Measurements from ENCODE around the gene PARD3.
"Not testable (repeated sequence)": the region's sequence is repeated elsewhere in the genome, so short reads cannot be mapped to it uniquely, and the experiment has no call there.

Gene PARD3

GRCh38 chr10:34797155-34797554, 17.9 kb downstream of the PARD3 start:
- H3K4me2 ChIP-seq (ENCODE audit: low read length) = no peak overlapping the region
- TF ChIP-seq CTCF (IDR thresholded peaks at IDR 0.05; ENCODE audit: low read depth, low read length, poor library complexity, severe bottlenecking) (no peak), EZH2phosphoT487 (IDR thresholded peaks at IDR 0.05; ENCODE audit: borderline replicate concordance, low read length) (no peak)
- no peaks in the 10 kb centered on the region for H3K36me3 ChIP-seq (ENCODE audit: control insufficient read depth, low read length)
- H3K27ac ChIP-seq (ENCODE audit: low read depth, low read length) = no peak overlapping the region
- no peak overlapping the region for H3K4me3 ChIP-seq (ENCODE audit: low read length)
- H3K4me1 ChIP-seq (ENCODE audit: control insufficient read depth, low read length) = no peaks in the 10 kb centered on the region
- H3F3A ChIP-seq (ENCODE audit: control insufficient read depth, insufficient read depth) = no peaks in the 10 kb centered on the region
- H3K27me3 ChIP-seq (ENCODE audit: control insufficient read depth, low read length) = no peaks in the 10 kb centered on the region
- H4K20me1 ChIP-seq (ENCODE audit: control insufficient read depth, insufficient read depth, low read depth, low read length) = no peaks in the 10 kb centered on the region
- no peaks in the 10 kb centered on the region for H3K79me2 ChIP-seq (ENCODE audit: control insufficient read depth, low read length)
- no peaks in the 10 kb centered on the region for H3K9me2 ChIP-seq (replicated peaks; ENCODE audit: control insufficient read depth, low read length)
- no peaks in the 10 kb centered on the region for H3K9me3 ChIP-seq (ENCODE audit: control insufficient read depth, insufficient read depth, low read length)

GRCh38 chr10:34796133-34796532, 19.0 kb downstream of the PARD3 start:
- Histone ChIP-seq H3K9me3 (ENCODE audit: control insufficient read depth, insufficient read depth, low read length) (no peaks in the 10 kb centered on the region), H3F3A (ENCODE audit: control insufficient read depth, insufficient read depth) (no peaks in the 10 kb centered on the region), H3K36me3 (ENCODE audit: control insufficient read depth, low read length) (no peaks in the 10 kb centered on the region), H3K27ac (ENCODE audit: low read depth, low read length) (no peak overlapping the region), H3K27me3 (ENCODE audit: control insufficient read depth, low read length) (no peaks in the 10 kb centered on the region), H3K79me2 (ENCODE audit: control insufficient read depth, low read length) (no peaks in the 10 kb centered on the region), H4K20me1 (ENCODE audit: control insufficient read depth, insufficient read depth, low read depth, low read length) (no peaks in the 10 kb centered on the region), H3K4me1 (ENCODE audit: control insufficient read depth, low read length) (no peaks in the 10 kb centered on the region), H3K9me2 (replicated peaks; ENCODE audit: control insufficient read depth, low read length) (no peaks in the 10 kb centered on the region), H3K4me2 (ENCODE audit: low read length) (no peak overlapping the region), H3K4me3 (ENCODE audit: low read length) (no peak overlapping the region)
- TF ChIP-seq CTCF (IDR thresholded peaks at IDR 0.05; ENCODE audit: low read depth, low read length, poor library complexity, severe bottlenecking) (no peak), EZH2phosphoT487 (IDR thresholded peaks at IDR 0.05; ENCODE audit: borderline replicate concordance, low read length) (no peak)

- H3K4me2 ChIP-seq (ENCODE audit: low read length) = no peak overlapping the region
- H3K9me2 ChIP-seq (replicated peaks; ENCODE audit: control insufficient read depth, low read length) = no peaks in the 10 kb centered on the region
- no peaks in the 10 kb centered on the region for H3F3A ChIP-seq (ENCODE audit: control insufficient read depth, insufficient read depth)
- H3K9me3 ChIP-seq (ENCODE audit: control insufficient read depth, insufficient read depth, low read length) = no peaks in the 10 kb centered on the region
- no peaks in the 10 kb centered on the region for H4K20me1 ChIP-seq (ENCODE audit: control insufficient read depth, insufficient read depth, low read depth, low read length)
- TF ChIP-seq CTCF (IDR thresholded peaks at IDR 0.05; ENCODE audit: low read depth, low read length, poor library complexity, severe bottlenecking) = no peak
- no peak for TF ChIP-seq EZH2phosphoT487 (IDR thresholded peaks at IDR 0.05; ENCODE audit: borderline replicate concordance, low read length)
- no peaks in the 10 kb centered on the region for H3K27me3 ChIP-seq (ENCODE audit: control insufficient read depth, low read length)
- no peaks in the 10 kb centered on the region for H3K4me1 ChIP-seq (ENCODE audit: control insufficient read depth, low read length)
- H3K4me3 ChIP-seq (ENCODE audit: low read length) = no peak overlapping the region
- H3K79me2 ChIP-seq (ENCODE audit: control insufficient read depth, low read length) = no peaks in the 10 kb centered on the region
- no peak overlapping the region for H3K27ac ChIP-seq (ENCODE audit: low read depth, low read length)
- H3K36me3 ChIP-seq (ENCODE audit: control insufficient read depth, low read length) = no peaks in the 10 kb centered on the region
Observed at GRCh38 chr10:34795334-34795733, 19.8 kb downstream of the PARD3 start.

- TF ChIP-seq CTCF (IDR thresholded peaks at IDR 0.05; ENCODE audit: low read depth, low read length, poor library complexity, severe bottlenecking) (no peak), EZH2phosphoT487 (IDR thresholded peaks at IDR 0.05; ENCODE audit: borderline replicate concordance, low read length) (no peak)
- Histone ChIP-seq H4K20me1 (ENCODE audit: control insufficient read depth, insufficient read depth, low read depth, low read length) (no peaks in the 10 kb centered on the region), H3F3A (ENCODE audit: control insufficient read depth, insufficient read depth) (no peaks in the 10 kb centered on the region), H3K36me3 (ENCODE audit: control insufficient read depth, low read length) (no peaks in the 10 kb centered on the region), H3K4me2 (ENCODE audit: low read length) (no peak overlapping the region), H3K9me3 (ENCODE audit: control insufficient read depth, insufficient read depth, low read length) (no peaks in the 10 kb centered on the region), H3K79me2 (ENCODE audit: control insufficient read depth, low read length) (no peaks in the 10 kb centered on the region), H3K27ac (ENCODE audit: low read depth, low read length) (no peak overlapping the region), H3K9me2 (replicated peaks; ENCODE audit: control insufficient read depth, low read length) (no peaks in the 10 kb centered on the region), H3K27me3 (ENCODE audit: control insufficient read depth, low read length) (no peaks in the 10 kb centered on the region), H3K4me3 (ENCODE audit: low read length) (no peak overlapping the region), H3K4me1 (ENCODE audit: control insufficient read depth, low read length) (no peaks in the 10 kb centered on the region)
Observed at GRCh38 chr10:34794835-34795234, 20.3 kb downstream of the PARD3 start.

GRCh38 chr10:34793581-34793980, 21.5 kb downstream of the PARD3 start:
- not testable (repeated sequence) for H4K20me1 ChIP-seq (ENCODE audit: control insufficient read depth, insufficient read depth, low read depth, low read length); H3K4me1 ChIP-seq (ENCODE audit: control insufficient read depth, low read length); H3K79me2 ChIP-seq (ENCODE audit: control insufficient read depth, low read length); H3K4me2 ChIP-seq (ENCODE audit: low read length); H3K9me3 ChIP-seq (ENCODE audit: control insufficient read depth, insufficient read depth, low read length); H3F3A ChIP-seq (ENCODE audit: control insufficient read depth, insufficient read depth); H3K36me3 ChIP-seq (ENCODE audit: control insufficient read depth, low read length); H3K9me2 ChIP-seq (replicated peaks; ENCODE audit: control insufficient read depth, low read length); H3K27me3 ChIP-seq (ENCODE audit: control insufficient read depth, low read length); H3K27ac ChIP-seq (ENCODE audit: low read depth, low read length); H3K4me3 ChIP-seq (ENCODE audit: low read length)
